Measurements from ENCODE around the gene MSI2.

Gene MSI2

GRCh38 chr17:57555636-57556175 is 299.4 kb downstream of the MSI2 start:
- Histone ChIP-seq H3K4me3 (no peak overlapping the region), H3K9me3 (no peaks in the 10 kb centered on the region), H3K4me1 (peaks cover 35% of the 10 kb centered on the region), H3K27me3 (ENCODE audit: low read depth) (no peaks in the 10 kb centered on the region), H3K36me3 (replicated peaks) (no peaks in the 10 kb centered on the region)
- in situ Hi-C loops (cut with MboI; ENCODE audit: low sequenced_read_pairs), result no loop called here
- DNase-seq (ENCODE audit: low spot score in 2 of 2), result no peak

- Histone ChIP-seq H3K9me3 (no peaks in the 10 kb centered on the region), H3K36me3 (replicated peaks) (no peaks in the 10 kb centered on the region), H3K4me1 (peaks cover 29% of the 10 kb centered on the region), H3K27me3 (ENCODE audit: low read depth) (no peaks in the 10 kb centered on the region), H3K4me3 (no peak overlapping the region)
- in situ Hi-C loops (cut with MboI; ENCODE audit: low sequenced_read_pairs), result no loop called here
- no peak for DNase-seq (ENCODE audit: low spot score in 2 of 2)
Observed at GRCh38 chr17:57556320-57556719, 300.0 kb downstream of the MSI2 start.

DNA sequence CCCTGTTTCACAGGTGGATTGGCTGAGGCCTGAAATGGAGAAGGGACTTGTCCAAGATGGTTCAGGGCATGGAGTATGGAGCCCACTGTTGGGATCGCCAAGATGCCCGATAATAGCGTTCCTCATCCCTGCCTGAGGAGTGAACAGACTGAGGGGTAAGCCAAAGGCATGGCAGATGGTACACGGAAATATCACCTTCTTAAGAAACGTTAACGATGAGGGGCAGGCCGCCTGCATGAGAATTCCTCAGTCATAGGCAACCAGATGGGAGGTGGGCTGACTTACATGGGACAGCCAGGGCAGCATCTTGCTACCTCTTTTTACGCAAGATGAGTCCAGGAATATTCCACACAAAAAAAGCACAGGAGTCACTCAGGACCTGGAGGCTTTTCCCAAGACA is 300.7 kb downstream of the MSI2 start:
- in situ Hi-C loops (cut with MboI; ENCODE audit: low sequenced_read_pairs), result no loop called here
- Histone ChIP-seq H3K4me1 (peaks cover 24% of the 10 kb centered on the region), H3K36me3 (replicated peaks) (no peaks in the 10 kb centered on the region)

GRCh38 chr17:57557416-57557815 is 301.1 kb downstream of the MSI2 start:
- DNase-seq (ENCODE audit: low spot score in 2 of 2), result no peak
- Histone ChIP-seq H3K4me1 (peaks cover 24% of the 10 kb centered on the region), H3K27me3 (ENCODE audit: low read depth) (no peaks in the 10 kb centered on the region), H3K9me3 (no peaks in the 10 kb centered on the region), H3K4me3 (no peak overlapping the region), H3K36me3 (replicated peaks) (no peaks in the 10 kb centered on the region)
- in situ Hi-C loops (cut with MboI; ENCODE audit: low sequenced_read_pairs), result no loop called here

More for the DNA sequence above, 300.7 kb downstream of the MSI2 start:
- DNase-seq (ENCODE audit: low spot score in 2 of 2), result no peak
- Histone ChIP-seq H3K27me3 (ENCODE audit: low read depth) (no peaks in the 10 kb centered on the region), H3K9me3 (no peaks in the 10 kb centered on the region), H3K4me3 (no peak overlapping the region)

DNA sequence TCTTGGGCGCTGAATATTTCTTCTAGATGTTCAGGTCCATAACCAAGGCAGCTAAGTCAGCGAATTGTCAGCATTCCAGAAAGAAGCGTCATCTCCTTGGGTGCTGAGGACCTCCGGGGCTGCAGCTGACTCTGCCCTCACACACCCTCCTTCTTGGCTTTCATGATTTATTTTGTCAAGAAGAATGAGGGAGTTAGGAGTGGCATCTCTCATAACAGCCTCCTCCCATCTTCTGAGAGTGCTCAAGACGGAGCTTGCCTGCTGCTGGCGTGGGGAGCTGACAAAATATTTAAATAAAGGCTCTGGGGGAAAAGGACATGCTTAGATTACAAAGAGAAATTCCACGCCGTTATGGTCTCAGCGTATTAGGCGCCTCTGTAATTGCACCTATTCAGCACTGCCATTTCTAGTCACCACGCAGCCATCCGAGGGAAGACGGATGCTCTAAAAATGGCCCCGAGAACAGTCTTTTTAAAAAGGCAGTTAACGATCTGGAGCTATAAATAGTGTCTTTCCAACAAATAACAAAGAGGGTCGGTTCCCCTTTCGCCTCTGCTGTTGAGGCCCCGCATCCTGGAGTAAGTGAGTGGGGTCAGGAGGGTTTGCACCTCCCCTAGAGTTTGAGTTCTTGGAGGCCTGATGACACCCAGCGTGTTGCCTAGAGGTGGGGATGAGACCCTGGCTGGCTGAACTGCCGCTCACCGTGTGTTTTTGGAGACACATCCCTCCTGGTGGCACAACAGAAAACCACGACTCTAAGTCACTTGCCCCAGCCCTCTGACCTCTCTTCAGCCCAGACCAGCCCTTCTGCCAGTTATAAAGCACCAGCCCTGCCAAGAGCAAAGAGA is 301.7 kb downstream of the MSI2 start:
- in situ Hi-C loops (cut with MboI; ENCODE audit: low sequenced_read_pairs), result no loop called here
- DNase-seq (ENCODE audit: low spot score in 2 of 2), result no peak

DNA sequence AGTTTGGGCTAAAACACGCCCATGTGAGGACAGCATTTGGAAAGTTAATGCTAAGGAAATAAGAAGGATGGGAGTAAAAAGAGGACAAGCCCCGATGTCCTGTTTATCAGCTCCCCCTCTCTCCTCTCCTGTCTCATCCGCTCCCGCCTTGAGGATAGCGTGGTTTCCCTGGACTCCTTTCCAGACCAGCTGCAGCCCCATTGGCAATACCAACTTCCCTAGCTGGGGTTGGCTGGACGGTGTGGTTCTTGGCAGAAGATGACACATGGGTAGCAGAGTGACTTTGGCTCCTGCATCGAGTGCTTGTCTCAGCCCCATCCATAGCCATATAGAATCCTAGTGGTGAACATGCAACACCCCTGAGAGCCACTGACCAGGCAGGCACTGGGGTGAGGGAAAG is 302.9 kb downstream of the MSI2 start:
- Histone ChIP-seq H3K36me3 (replicated peaks) (no peaks in the 10 kb centered on the region), H3K27me3 (ENCODE audit: low read depth) (no peaks in the 10 kb centered on the region), H3K9me3 (no peaks in the 10 kb centered on the region), H3K4me1 (peaks cover 10% of the 10 kb centered on the region; the same call in 1 of the 2 replicates), H3K4me3 (no peak overlapping the region)
- no peak for DNase-seq (ENCODE audit: low spot score in 2 of 2)
- in situ Hi-C loops (cut with MboI; ENCODE audit: low sequenced_read_pairs), result no loop called here

More for the DNA sequence above, 301.7 kb downstream of the MSI2 start:
- Histone ChIP-seq H3K4me1 (peaks cover 21% of the 10 kb centered on the region), H3K9me3 (no peaks in the 10 kb centered on the region), H3K4me3 (no peak overlapping the region), H3K27me3 (ENCODE audit: low read depth) (no peaks in the 10 kb centered on the region), H3K36me3 (replicated peaks) (no peaks in the 10 kb centered on the region)

- H3K9me3 ChIP-seq, result no peaks in the 10 kb centered on the region
- no peak overlapping the region for H3K4me3 ChIP-seq
- DNase-seq (ENCODE audit: low spot score in 2 of 2), result no peak
- H3K27me3 ChIP-seq (ENCODE audit: low read depth), result no peaks in the 10 kb centered on the region
- H3K36me3 ChIP-seq (replicated peaks), result no peaks in the 10 kb centered on the region
- in situ Hi-C loops (cut with MboI; ENCODE audit: low sequenced_read_pairs), result no loop called here
- peaks cover 6% of the 10 kb centered on the region; the same call in 1 of the 2 replicates for H3K4me1 ChIP-seq
Observed at GRCh38 chr17:57559634-57560318, 303.5 kb downstream of the MSI2 start.

GRCh38 chr17:57560319-57560705 is 304.0 kb downstream of the MSI2 start:
- H3K9me3 ChIP-seq, result no peaks in the 10 kb centered on the region
- no peak overlapping the region for H3K4me3 ChIP-seq
- no peaks in the 10 kb centered on the region for H3K27me3 ChIP-seq (ENCODE audit: low read depth)
- peaks cover 6% of the 10 kb centered on the region; the same call in 1 of the 2 replicates for H3K4me1 ChIP-seq
- in situ Hi-C loops (cut with MboI; ENCODE audit: low sequenced_read_pairs), result no loop called here
- DNase-seq (ENCODE audit: low spot score in 2 of 2), result no peak
- no peaks in the 10 kb centered on the region; the same call in 1 of the 2 replicates for H3K36me3 ChIP-seq (replicated peaks)

GRCh38 chr17:57561072-57561861 is 304.9 kb downstream of the MSI2 start:
- H3K4me3 ChIP-seq, result no peak overlapping the region
- peaks cover 6% of the 10 kb centered on the region; the same call in 1 of the 2 replicates for H3K4me1 ChIP-seq
- H3K36me3 ChIP-seq (replicated peaks), result no peaks in the 10 kb centered on the region; the same call in 1 of the 2 replicates
- H3K9me3 ChIP-seq, result no peaks in the 10 kb centered on the region
- no peaks in the 10 kb centered on the region for H3K27me3 ChIP-seq (ENCODE audit: low read depth)
- DNase-seq (ENCODE audit: low spot score in 2 of 2), result no peak
- in situ Hi-C loops (cut with MboI; ENCODE audit: low sequenced_read_pairs), result no loop called here

DNA sequence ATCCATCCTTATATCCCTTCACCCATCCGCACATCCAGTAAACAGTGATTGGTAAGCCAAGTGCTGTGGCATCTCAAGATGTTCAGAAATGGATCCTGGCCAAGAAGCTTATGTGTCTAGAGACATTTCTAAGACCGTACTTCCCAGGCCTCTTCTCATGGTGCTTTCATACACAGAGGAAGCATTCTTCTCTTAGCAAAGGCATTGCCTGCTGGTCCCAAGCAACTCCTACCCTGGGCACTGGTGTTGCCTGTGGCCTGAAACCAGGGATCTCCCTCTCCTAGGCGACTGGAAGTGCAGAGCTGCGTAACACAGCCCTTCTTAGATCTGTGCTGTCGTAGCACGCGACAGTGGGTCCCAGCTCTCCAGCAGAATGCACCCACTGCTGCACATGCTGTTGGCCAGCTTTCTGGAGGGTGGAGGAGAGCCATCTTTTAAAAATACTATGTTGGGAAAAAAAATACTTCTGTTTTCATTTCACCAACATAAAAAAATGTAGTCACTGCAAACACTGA is 305.9 kb downstream of the MSI2 start:
- no peaks in the 10 kb centered on the region for H3K27me3 ChIP-seq (ENCODE audit: low read depth)
- H3K4me1 ChIP-seq, result peaks cover 11% of the 10 kb centered on the region
- no peaks in the 10 kb centered on the region for H3K9me3 ChIP-seq
- no peak overlapping the region for H3K4me3 ChIP-seq
- DNase-seq (ENCODE audit: low spot score in 2 of 2), result no peak
- in situ Hi-C loops (cut with MboI; ENCODE audit: low sequenced_read_pairs), result no loop called here
- H3K36me3 ChIP-seq (replicated peaks), result no peaks in the 10 kb centered on the region; the same call in 1 of the 2 replicates

DNA sequence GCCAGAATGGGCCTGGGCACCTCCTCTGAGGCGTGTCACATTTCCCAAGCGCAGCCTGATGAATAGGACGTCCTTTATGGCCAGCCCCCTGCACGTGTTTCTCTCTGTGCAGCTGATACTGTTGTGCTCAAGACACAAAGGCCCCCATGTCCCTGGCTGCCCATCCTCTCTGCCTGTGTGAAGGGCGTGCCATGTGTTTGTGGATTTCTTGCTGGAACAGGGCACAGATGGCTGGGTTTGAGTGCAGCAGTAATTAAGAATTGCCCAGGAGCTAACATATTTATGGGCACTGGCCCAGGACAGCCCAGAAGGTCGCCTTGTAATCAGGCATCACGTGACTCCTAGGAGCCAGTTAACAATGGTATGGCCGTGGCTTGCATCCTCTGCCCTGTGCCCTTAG is 307.6 kb downstream of the MSI2 start:
- Histone ChIP-seq H3K27me3 (ENCODE audit: low read depth) (no peaks in the 10 kb centered on the region), H3K4me3 (no peak overlapping the region), H3K36me3 (replicated peaks) (no peaks in the 10 kb centered on the region; the same call in 1 of the 2 replicates), H3K9me3 (no peaks in the 10 kb centered on the region), H3K4me1 (peaks cover 5% of the 10 kb centered on the region)
- no peak for DNase-seq (ENCODE audit: low spot score in 2 of 2)
- in situ Hi-C loops (cut with MboI; ENCODE audit: low sequenced_read_pairs), result no loop called here

DNA sequence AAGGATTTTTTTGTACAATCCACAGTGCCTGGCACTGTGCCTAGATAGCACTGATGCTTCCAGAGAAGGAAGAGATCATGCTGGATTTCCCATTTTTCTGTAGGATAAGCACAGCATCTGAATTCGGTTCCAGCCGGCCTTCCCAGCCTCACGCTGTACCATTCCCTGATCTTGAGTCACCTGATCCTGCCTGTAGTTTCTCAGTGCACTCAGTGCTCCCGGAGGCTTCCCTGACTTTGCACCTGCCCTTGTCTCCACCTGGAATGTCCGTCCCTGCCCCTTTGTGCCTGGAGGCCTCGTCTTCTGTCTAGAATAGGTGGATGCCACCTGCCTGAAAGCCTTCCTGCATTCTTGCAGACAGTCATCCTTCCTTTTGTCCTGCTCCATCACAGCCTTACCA is 308.9 kb downstream of the MSI2 start:
- no peaks in the 10 kb centered on the region; the same call in 1 of the 2 replicates for H3K36me3 ChIP-seq (replicated peaks)
- H3K4me1 ChIP-seq, result peaks cover 5% of the 10 kb centered on the region
- no peak for DNase-seq (ENCODE audit: low spot score in 2 of 2)
- in situ Hi-C loops (cut with MboI; ENCODE audit: low sequenced_read_pairs), result no loop called here
- H3K9me3 ChIP-seq, result no peaks in the 10 kb centered on the region
- no peak overlapping the region for H3K4me3 ChIP-seq
- no peaks in the 10 kb centered on the region for H3K27me3 ChIP-seq (ENCODE audit: low read depth)

GRCh38 chr17:57566721-57567120 is 310.4 kb downstream of the MSI2 start:
- Histone ChIP-seq H3K27me3 (ENCODE audit: low read depth) (no peaks in the 10 kb centered on the region), H3K36me3 (replicated peaks) (no peaks in the 10 kb centered on the region; the same call in 1 of the 2 replicates), H3K9me3 (no peaks in the 10 kb centered on the region), H3K4me1 (peaks cover 5% of the 10 kb centered on the region), H3K4me3 (no peak overlapping the region)
- DNase-seq (ENCODE audit: low spot score in 2 of 2), result no peak
- in situ Hi-C loops (cut with MboI; ENCODE audit: low sequenced_read_pairs), result no loop called here
